Thoracic aorta (tissue), 2 donors: ENCODE results near the gene ADGRG1. TPM values are rescaled to one million over a fixed set of nuclear protein-coding genes. Genes with fewer than 3 reads are reported as not detected.

Experiments used
- ATAC-seq: fragments of 150-250 bp; one replicate; pipeline ENCODE4 v1.8.0; 2017; ENCODE audit warnings: low read depth; ENCODE audit not compliant: insufficient number of reproducible peaks, low FRiP score
- DNase-seq: peaks from one replicate; pipeline ENCODE4 v3.0.0-alpha.2; 2020; ENCODE audit warnings: low spot score
- H3K27ac ChIP-seq, 2 donors: fragments of 200-600 bp; sonication (generic); 1 replicate in 1 of 2; 2 replicates in 1 of 2; pipeline ENCODE4 v1.5.1; 2016; ENCODE audit warnings: mild to moderate bottlenecking in 2 of 2, moderate library complexity in 2 of 2
- H3K27me3 ChIP-seq: fragments of 200-600 bp; sonication (generic); replicated peaks from 2 replicates; pipeline ENCODE4 v1.6.0; 2016; ENCODE audit warnings: mild to moderate bottlenecking; ENCODE audit not compliant: insufficient read depth
- H3K36me3 ChIP-seq: fragments of 200-600 bp; sonication (generic); one replicate; pipeline ENCODE4 v1.5.1; 2016
- H3K4me1 ChIP-seq, 2 donors: fragments of 200-600 bp; sonication (generic); 1 replicate in 1 of 2; 2 replicates in 1 of 2; pipeline versions ENCODE4 v1.5.1 to v1.6.0; 2016; ENCODE audit warnings: low read depth in 2 of 2, mild to moderate bottlenecking in 1 of 2; ENCODE audit not compliant: control insufficient read depth in 1 of 2
- H3K4me3 ChIP-seq: fragments of 200-600 bp; sonication (generic); 2 replicates; pipeline ENCODE4 v1.5.1; 2016; ENCODE audit warnings: mild to moderate bottlenecking
- H3K9me3 ChIP-seq: fragments of 200-600 bp; sonication (generic); 2 replicates; pipeline ENCODE4 v1.5.1; 2016
- total RNA-seq, 2 donors: library from RNA; depleted of rRNA; stranded (reverse); fragments of >200 nt; gene quantifications; one replicate each; pipeline versions ENCODE4 v1.1.0 to v1.2.3, GENCODE V29; 2016
- TF ChIP-seq, protein P1 (sequence below): fragments of 200-600 bp; sonication (generic); IDR thresholded peaks from one replicate; pipeline ENCODE4 v1.5.1; 2019; ENCODE audit warnings: antibody characterized with exemption

ADGRG1 gene
- total RNA-seq, 2 donors from 2014 or later = 5.4 to 79.1 TPM

DNA sequence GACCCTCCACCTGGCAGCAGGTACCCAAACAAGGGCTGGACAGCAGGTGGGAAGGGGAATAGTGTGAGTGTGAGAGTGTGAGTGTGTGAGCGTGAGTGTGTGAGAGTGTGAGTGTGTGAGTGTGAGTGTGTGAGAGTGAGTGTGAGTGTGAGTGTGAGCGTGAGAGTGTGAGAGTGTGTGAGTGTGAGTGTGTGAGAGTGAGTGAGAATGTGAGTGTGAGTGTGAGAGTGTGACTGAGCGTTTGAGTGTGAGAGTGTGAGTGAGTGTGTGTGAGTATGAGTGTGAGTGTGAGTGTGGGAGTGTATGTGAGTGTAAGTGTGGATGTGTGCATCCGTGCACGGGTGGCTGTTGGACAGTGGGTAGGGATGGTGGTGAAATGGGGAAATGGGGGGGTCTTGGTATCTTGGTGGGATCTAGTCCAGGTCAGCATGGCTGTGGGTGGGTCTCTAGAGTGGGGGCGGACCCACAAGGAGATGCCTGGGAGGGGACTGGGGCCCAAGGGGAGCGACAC is 408 bp downstream of the ADGRG1 start:
- H3K27me3 ChIP-seq = no peaks in the 10 kb centered on the region
- no peak overlapping the region for H3K27ac ChIP-seq

DNA sequence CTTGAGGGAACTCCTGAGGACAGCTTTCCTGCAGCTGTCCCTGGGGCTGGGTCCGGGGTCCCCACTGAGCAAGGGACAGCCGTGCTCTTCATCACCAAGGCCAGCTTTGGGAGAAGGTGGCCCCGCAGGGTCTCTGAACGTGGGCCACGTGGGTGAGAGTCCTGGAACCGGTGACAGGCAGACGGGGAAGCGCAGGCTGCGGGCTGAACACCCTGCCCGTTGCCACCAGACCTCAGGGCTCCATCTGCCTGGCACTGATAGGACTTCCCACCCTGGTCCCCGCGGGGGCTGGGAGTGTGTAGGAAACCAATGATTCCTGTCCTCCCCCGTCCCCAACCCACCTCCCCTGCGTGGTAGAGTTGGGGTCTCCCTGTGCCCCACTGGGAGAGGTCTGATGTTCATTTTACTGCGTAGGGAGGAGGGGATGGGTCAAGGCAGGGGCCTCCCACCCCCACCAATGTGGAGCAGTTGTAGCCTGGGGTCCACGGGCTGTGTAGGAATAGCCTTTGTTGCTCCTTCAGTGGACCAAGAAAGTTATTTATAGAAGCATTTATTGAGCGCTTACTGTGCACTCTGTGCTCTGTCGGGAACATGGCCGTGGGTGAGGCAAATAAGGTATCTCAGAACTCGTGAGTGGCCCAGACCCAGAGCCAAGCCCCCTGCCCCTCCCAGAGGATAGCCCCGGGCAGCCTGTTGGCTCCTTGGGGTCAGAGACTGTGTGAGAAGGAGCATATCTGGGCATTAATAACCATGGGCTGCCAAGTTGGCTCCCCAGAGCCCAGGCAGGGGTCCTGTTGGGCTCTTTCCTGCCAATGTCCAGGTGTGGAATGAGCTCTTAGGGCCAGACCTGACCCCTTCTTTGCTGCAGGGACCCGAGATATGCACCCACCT is 1.3 kb downstream of the ADGRG1 start:
- H3K4me1 ChIP-seq = peaks cover 0 to 11% of the 10 kb centered on the region in 2 donors
- TF ChIP-seq, protein P1, sequence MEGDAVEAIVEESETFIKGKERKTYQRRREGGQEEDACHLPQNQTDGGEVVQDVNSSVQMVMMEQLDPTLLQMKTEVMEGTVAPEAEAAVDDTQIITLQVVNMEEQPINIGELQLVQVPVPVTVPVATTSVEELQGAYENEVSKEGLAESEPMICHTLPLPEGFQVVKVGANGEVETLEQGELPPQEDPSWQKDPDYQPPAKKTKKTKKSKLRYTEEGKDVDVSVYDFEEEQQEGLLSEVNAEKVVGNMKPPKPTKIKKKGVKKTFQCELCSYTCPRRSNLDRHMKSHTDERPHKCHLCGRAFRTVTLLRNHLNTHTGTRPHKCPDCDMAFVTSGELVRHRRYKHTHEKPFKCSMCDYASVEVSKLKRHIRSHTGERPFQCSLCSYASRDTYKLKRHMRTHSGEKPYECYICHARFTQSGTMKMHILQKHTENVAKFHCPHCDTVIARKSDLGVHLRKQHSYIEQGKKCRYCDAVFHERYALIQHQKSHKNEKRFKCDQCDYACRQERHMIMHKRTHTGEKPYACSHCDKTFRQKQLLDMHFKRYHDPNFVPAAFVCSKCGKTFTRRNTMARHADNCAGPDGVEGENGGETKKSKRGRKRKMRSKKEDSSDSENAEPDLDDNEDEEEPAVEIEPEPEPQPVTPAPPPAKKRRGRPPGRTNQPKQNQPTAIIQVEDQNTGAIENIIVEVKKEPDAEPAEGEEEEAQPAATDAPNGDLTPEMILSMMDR = no peak
- no peak overlapping the region for H3K27ac ChIP-seq
- ATAC-seq (no peak), DNase-seq (no peak)
- H3K4me3 ChIP-seq = peak overlapping the region; percentile 52
- H3K36me3 ChIP-seq = no peaks in the 10 kb centered on the region
- H3K27me3 ChIP-seq = no peaks in the 10 kb centered on the region
- H3K9me3 ChIP-seq = no peaks in the 10 kb centered on the region

More for the DNA sequence above, 408 bp downstream of the ADGRG1 start:
- H3K4me3 ChIP-seq = peak overlapping the region; percentile 52
- H3K36me3 ChIP-seq = no peaks in the 10 kb centered on the region
- H3K9me3 ChIP-seq = no peaks in the 10 kb centered on the region
- ATAC-seq (no peak), DNase-seq (no peak)
- peaks cover 0 to 11% of the 10 kb centered on the region in 2 donors for H3K4me1 ChIP-seq
- TF ChIP-seq, protein P1 = no peak

DNA sequence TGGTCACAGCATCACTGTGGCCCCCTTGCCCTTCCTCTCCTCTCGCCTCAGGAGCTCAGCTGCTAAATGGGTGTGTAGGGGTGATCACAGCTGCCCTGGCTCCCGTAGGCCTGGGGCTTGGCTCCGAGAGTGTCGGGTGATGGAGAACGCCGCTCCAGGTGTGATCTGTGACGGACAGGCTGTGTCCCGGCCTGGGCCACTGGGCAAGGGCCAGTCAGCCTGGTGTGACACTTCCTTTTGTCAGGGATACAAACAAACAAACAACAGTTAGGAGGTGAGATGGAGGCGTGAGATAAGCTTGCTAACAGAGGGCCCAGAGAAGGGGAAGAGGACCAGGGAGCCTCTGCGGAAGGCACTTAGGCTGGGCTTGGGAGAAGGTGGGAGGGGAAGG is 2.0 kb downstream of the ADGRG1 start:
- Histone ChIP-seq H3K4me1 (peaks cover 0 to 11% of the 10 kb centered on the region in 2 donors), H3K4me3 (peak overlapping the region; percentile 25), H3K27ac (no peak overlapping the region), H3K36me3 (no peaks in the 10 kb centered on the region), H3K9me3 (no peaks in the 10 kb centered on the region), H3K27me3 (no peaks in the 10 kb centered on the region)
- DNase-seq = no peak
- ATAC-seq = no peak
- TF ChIP-seq, protein P1 = no peak

DNA sequence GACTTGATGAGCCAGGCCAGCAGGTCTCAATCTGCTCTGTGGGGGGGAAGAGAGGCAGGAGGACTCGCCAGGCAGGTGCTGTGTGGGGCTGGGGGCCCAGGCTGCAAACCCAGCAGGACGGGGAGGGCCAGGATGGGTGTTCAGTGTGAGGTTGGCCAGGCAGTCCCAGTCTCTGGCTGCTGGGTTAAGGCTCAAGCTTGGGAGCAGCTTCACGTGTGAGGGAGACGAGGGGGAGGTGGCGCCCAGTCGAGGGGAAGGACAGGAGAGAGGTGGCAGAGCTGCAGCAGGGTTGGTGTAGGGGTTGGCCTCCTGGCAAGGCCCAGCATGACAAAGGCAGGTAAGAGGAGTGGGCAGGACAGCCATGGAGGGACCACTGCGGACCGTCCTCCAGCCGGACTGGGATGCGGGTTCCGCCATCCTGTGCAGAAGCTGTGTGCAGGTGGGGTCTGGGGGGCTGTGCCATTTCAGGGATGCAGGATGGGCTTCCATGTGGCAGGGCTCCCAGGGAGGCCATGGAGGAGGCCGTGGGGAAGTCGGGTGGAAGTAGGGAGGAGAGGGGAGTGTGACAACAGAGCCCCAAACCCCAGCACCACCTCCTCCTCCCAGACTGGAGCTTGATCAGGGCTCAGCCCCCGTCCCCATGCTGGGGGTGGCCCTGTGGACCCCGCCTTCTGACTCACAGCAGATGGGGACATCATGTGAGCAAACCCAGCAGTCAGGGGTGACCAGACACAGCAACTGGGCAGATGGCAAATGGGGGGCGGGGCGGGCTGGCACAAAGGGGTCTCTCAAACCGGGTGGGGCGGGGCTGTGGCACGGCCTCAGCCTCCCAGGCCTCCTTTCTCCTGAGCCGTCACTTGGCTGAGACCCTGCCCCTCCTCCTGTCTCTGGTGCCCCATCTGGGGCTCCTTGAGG is 2.8 kb downstream of the ADGRG1 start:
- peaks cover 0 to 11% of the 10 kb centered on the region in 2 donors for H3K4me1 ChIP-seq
- DNase-seq (no peak), ATAC-seq (no peak)
- H3K27me3 ChIP-seq = no peaks in the 10 kb centered on the region
- TF ChIP-seq, protein P1 = no peak
- no peaks in the 10 kb centered on the region for H3K9me3 ChIP-seq
- H3K36me3 ChIP-seq = no peaks in the 10 kb centered on the region
- H3K27ac ChIP-seq = no peak overlapping the region
- H3K4me3 ChIP-seq = no peak overlapping the region

DNA sequence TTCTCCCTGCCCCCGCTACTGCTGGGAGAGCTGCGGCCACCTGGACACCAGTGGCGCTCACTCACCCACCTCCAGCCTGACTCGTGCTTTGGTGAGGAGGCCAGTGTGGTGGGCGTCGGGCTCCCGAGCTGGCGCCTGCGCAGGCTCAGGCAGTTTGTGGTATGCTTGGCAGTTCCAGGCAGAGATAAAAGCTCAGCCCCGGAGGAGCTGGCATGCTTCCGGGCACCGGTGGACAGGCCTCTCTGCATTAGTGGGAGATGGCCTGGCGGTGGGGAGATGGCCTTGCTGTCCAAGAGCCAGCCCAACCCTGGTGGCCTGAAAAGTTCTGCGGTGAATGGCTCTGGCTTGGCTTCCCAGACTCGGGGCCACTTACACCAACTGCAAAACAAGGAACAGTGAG is 4.1 kb downstream of the ADGRG1 start:
- H3K36me3 ChIP-seq = no peaks in the 10 kb centered on the region
- no peaks in the 10 kb centered on the region for H3K27me3 ChIP-seq
- H3K4me3 ChIP-seq = no peak overlapping the region
- DNase-seq (no peak), ATAC-seq (no peak)
- no peak overlapping the region for H3K27ac ChIP-seq
- TF ChIP-seq, protein P1 = no peak
- no peaks in the 10 kb centered on the region for H3K9me3 ChIP-seq
- peaks cover 0 to 22% of the 10 kb centered on the region in 2 donors for H3K4me1 ChIP-seq
